Lower leg skin (tissue), 3 donors: ENCODE measurements around the gene CDH15.

ENCODE experiments used
- POLR2A ChIP-seq, 2 donors: fragments of 450-650 bp; IDR thresholded peaks; one replicate each; pipeline ENCODE4 v1.6.1; 2016 to 2017; ENCODE audit warnings: antibody characterized with exemption in 2 of 2, mild to moderate bottlenecking in 1 of 2, moderate library complexity in 1 of 2
- TF ChIP-seq, protein P1 (sequence below), 3 donors: fragments of 450-650 bp; IDR thresholded peaks; one replicate each; pipeline ENCODE4 v1.5.1; 2016; ENCODE audit warnings: antibody characterized with exemption in 3 of 3, mild to moderate bottlenecking in 3 of 3, moderate library complexity in 2 of 3

GRCh38 chr16:89140981-89141883 lies 30.3 kb upstream of the CDH15 start:
- TF ChIP-seq, protein P1, sequence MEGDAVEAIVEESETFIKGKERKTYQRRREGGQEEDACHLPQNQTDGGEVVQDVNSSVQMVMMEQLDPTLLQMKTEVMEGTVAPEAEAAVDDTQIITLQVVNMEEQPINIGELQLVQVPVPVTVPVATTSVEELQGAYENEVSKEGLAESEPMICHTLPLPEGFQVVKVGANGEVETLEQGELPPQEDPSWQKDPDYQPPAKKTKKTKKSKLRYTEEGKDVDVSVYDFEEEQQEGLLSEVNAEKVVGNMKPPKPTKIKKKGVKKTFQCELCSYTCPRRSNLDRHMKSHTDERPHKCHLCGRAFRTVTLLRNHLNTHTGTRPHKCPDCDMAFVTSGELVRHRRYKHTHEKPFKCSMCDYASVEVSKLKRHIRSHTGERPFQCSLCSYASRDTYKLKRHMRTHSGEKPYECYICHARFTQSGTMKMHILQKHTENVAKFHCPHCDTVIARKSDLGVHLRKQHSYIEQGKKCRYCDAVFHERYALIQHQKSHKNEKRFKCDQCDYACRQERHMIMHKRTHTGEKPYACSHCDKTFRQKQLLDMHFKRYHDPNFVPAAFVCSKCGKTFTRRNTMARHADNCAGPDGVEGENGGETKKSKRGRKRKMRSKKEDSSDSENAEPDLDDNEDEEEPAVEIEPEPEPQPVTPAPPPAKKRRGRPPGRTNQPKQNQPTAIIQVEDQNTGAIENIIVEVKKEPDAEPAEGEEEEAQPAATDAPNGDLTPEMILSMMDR (IDR thresholded peaks at IDR 0.05), result no peak
- no peak for TF ChIP-seq POLR2A (IDR thresholded peaks at IDR 0.05)
